ENCODE results near the gene SLC12A7.

Gene SLC12A7

DNA sequence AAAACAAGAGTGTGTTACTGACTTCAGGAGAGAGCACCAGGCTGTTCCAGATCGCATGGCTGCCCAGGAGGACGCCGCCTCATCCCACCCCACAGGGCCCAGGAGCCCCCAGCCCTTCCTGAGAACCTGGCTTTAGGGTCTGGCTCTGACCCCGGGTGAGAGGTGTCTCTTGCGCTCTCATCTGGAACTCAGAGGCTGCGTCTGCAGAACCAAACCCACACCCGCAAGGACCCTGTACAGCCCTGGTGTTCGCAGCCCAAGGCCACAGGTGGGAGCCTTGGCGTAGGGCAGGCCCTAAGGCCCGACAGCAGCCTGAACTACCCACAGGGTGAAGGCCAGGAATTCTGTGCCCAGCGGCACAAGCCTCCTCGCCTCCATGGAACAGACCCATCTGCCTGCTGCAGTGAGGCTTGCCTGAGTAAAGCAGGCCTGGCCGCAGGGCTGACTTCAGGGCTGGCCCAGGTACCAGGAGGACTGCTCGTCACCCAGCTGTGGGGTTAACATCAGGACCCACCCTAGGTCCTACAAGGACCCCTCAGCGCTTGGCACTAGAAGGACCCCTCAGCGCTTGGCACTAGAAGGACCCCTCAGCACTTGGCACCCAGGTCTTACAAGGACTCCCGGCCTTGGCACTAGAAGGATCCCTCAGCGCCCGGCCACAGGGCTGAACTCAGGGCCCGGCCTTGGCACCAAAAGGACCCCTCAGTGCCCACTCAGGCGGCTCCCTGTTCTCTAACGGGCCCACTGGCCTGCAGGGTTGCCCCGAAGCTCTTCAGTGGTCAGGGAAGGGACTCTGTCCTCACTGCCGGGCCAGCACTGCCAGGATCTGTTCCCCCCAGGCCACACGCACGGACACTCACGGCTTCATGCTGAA, 55.0 kb downstream of the SLC12A7 start:
- no peak overlapping the region for H3K4me3 ChIP-seq (ENCODE audit: low read length)
- no peak for DNase-seq (ENCODE audit: low read depth)
- TF ChIP-seq, protein P1, sequence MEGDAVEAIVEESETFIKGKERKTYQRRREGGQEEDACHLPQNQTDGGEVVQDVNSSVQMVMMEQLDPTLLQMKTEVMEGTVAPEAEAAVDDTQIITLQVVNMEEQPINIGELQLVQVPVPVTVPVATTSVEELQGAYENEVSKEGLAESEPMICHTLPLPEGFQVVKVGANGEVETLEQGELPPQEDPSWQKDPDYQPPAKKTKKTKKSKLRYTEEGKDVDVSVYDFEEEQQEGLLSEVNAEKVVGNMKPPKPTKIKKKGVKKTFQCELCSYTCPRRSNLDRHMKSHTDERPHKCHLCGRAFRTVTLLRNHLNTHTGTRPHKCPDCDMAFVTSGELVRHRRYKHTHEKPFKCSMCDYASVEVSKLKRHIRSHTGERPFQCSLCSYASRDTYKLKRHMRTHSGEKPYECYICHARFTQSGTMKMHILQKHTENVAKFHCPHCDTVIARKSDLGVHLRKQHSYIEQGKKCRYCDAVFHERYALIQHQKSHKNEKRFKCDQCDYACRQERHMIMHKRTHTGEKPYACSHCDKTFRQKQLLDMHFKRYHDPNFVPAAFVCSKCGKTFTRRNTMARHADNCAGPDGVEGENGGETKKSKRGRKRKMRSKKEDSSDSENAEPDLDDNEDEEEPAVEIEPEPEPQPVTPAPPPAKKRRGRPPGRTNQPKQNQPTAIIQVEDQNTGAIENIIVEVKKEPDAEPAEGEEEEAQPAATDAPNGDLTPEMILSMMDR (IDR thresholded peaks at IDR 0.05; ENCODE audit: insufficient read depth, low read depth, low read length, missing control alignments): no peak

DNA sequence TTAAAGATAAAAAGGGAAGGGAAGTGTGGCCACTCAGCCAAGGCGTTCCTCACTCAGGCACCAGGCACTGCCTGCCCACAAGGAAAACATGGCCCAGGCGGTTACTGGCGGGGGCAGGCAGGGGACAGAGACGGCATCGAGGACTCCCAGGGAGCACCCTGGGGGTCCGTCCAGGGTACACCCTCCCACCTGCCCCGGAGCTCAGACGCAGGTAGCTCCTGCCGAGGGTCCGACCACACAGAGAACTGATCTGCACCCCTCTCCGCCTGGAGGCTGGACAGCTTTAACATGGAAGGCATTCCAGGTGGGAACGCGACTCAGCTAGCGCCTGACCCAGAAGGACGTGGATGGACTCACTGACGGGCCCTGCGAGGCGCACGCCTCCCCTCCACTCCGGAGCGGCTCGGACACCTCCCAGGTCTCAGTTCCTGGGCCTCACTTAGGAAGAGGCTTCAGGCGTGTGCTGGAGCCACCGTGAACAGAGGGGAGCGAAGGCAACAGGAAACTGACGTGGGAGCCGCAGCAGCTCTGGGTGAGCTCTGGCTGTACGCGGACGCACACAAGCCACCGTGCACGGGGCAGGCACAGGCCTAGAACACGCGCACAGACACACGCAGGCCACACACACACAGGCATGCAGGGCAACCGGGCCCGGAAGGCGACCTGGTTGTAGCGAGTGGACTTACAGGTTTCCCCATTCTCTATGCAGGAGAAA, 55.8 kb downstream of the SLC12A7 start:
- no peak overlapping the region for H3K4me3 ChIP-seq (ENCODE audit: low read length)
- TF ChIP-seq, protein P1 (IDR thresholded peaks at IDR 0.05; ENCODE audit: insufficient read depth, low read depth, low read length, missing control alignments): no peak
- no peak for DNase-seq (ENCODE audit: low read depth)

DNA sequence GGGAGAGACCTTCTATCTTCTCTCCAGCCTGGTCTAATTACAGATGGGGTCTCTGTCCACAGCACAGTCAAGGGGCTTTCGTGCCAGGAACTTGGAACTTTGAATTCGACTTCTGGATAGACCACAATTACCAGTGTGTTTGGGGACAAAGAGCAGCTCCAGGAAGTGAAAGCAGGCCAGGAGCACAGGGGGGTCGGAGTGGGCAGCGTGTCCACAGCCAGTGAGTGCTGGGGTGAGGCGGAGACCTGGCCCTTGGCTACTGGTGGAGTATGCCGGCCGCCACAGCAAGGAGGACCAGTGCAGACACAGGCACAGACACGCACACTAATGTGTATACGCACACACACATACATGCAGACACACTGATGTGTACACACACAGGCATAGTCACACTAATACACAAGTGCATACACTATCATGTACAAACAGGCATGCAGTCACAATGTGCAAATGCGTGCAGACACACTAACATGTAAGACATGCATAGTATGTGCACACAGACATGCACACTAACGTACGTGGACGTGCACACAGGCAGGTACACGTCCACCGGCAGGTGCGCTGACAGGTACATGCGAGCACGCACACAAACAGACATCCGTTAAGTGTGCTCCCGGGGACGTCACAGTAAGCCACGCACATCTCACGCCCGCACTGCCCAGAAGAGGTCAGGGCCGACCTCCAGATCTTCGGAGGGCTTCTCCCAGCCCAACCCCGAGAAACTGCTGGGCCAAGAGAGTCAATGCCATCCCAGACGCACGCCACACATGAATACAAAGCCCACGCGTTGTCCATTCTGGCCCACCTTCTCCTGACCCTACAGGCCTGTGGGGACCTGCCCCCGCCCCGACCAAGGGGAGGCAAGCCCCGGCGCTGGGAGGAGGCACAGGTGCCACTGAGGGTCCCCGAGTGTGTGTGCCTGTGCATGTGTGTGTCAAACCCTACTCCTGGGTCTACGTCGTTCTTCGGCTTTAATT, 56.8 kb downstream of the SLC12A7 start:
- no peak overlapping the region for H3K4me3 ChIP-seq (ENCODE audit: low read length)
- TF ChIP-seq, protein P1 (IDR thresholded peaks at IDR 0.05; ENCODE audit: insufficient read depth, low read depth, low read length, missing control alignments): no peak
- DNase-seq (ENCODE audit: low read depth): no peak

DNA sequence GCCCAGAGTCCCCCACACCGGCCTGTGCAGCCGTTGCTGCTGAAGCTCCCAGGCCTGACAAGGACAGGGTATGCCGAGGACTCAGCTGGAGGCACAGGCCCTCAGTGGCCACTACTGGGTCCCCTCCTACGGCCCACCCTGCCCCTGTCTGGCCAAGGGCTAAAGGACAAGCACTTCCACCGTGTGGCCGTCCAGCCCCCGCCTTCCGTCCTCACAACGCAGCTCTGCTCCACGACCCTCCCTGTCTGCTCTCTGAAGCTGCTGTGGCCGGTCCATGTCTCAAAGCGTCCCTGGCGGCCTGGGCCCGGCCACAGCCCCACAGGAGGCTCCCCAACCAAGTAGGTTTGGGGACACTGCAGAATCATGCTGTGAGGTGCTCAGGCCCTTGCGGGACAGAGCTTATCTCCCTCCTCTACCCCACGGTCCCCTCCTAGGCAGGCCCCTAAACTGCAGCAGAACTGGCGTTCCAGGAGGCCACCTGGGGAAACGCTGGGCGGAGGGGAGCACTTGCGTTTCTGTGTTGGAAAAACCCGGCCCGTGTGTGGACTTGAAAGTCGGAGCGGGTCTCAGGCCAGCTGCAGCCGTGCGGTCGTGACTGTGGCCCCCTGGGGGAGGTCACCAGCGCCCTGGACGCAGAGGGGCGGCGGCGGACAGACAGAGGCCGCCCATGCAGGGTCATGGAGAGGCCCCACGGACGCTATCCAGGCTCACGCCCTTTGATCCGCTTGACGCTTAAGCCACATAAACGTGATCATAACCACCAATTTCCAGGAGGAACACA, 57.7 kb downstream of the SLC12A7 start:
- TF ChIP-seq, protein P1 (IDR thresholded peaks at IDR 0.05; ENCODE audit: insufficient read depth, low read depth, low read length, missing control alignments): no peak
- no peak for DNase-seq (ENCODE audit: low read depth)
- H3K4me3 ChIP-seq (ENCODE audit: low read length): no peak overlapping the region

DNA sequence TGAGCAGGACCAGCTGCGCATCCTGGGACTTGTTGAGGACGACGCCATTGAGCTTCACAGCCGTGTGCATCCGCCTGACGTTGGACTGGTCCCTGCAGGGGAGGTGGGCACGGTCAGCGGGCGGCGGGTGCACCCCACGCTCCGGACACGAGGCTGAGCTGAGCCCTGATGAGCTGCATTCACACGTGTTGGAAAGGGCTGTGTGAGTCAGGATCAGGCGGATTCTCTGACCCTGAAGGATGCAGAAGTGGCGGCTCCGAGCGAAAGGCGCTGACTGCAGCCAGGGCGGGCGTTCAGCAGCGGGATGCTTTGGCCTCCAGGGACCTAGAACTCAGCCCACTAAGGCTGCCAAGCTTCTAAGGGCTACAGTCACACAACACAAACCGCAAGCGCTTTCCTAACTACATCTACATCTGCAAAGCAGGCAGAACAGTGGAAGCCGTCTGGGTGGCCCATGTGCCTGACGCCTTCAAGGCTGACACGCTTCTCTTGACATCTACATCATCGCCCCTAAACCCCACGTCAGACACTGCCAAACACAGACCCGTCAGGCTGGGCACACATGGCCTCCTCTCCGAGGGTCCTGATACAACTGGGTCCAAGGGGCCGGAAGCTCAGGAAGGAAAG, 58.4 kb downstream of the SLC12A7 start:
- TF ChIP-seq, protein P1 (IDR thresholded peaks at IDR 0.05; ENCODE audit: insufficient read depth, low read depth, low read length, missing control alignments): no peak
- H3K4me3 ChIP-seq (ENCODE audit: low read length): no peak overlapping the region
- no peak for DNase-seq (ENCODE audit: low read depth)
